ENCODE data around the gene TRIM72. TPM values are rescaled to one million over a fixed set of nuclear protein-coding genes. Genes with fewer than 3 reads are reported as not detected.

TRIM72 gene
- total and polyA plus RNA-seq, 9 of the 15 experiments (the other 6 are each of a cell fraction or from before 2014, with no cell fraction given): under 0.01 TPM; not detected in 8

- TF ChIP-seq CREB5 (CRISPR knock-in tag; IDR thresholded peaks at IDR 0.05) (no peak), SAP30 (IDR thresholded peaks at IDR 0.05; ENCODE audit: borderline replicate concordance, insufficient read depth, low read depth, low read length, poor library complexity, severe bottlenecking) (no peak), HCFC1 (IDR thresholded peaks at IDR 0.05; ENCODE audit: low read depth, low read length) (no peak), GABPB1 (CRISPR knock-in tag; IDR thresholded peaks at IDR 0.05) (peak; percentile 45; the same call in 1 of the 2 replicates), PYGO2 (tag; IDR thresholded peaks at IDR 0.05) (no peak), MCM2 (IDR thresholded peaks at IDR 0.05; ENCODE audit: low read depth) (no peak), SMAD2 (IDR thresholded peaks at IDR 0.05; ENCODE audit: low read depth, low read length) (no peak), ZNF699 (CRISPR knock-in tag; IDR thresholded peaks at IDR 0.05; ENCODE audit: insufficient replicate concordance) (no peak), BRD4 (IDR thresholded peaks at IDR 0.05) (no peak), ELF2 (CRISPR knock-in tag; IDR thresholded peaks at IDR 0.05) (0 out of 2 replicates have a peak, but pooled peaks have one; percentile 7), ETV6 (IDR thresholded peaks at IDR 0.05; ENCODE audit: borderline replicate concordance in 1 of 2, low read depth in 2 of 2, low read length in 1 of 2) (no peak), ETV6 (CRISPR knock-in tag; IDR thresholded peaks at IDR 0.05; ENCODE audit: borderline replicate concordance) (0 out of 2 replicates have a peak, but pooled peaks have one; percentile 34), E2F1 (CRISPR knock-in tag; IDR thresholded peaks at IDR 0.05) (0 out of 2 replicates have a peak, but pooled peaks have one; percentile 28), HMG20B (CRISPR knock-in tag; IDR thresholded peaks at IDR 0.05) (no peak), ZNF77 (CRISPR knock-in tag; IDR thresholded peaks at IDR 0.05) (no peak), KAT7 (CRISPR knock-in tag; IDR thresholded peaks at IDR 0.05; ENCODE audit: borderline replicate concordance) (0 out of 2 replicates have a peak, but pooled peaks have one; percentile 35), ZNF3 (CRISPR knock-in tag; IDR thresholded peaks at IDR 0.05) (no peak)
Observed at GRCh38 chr16:31186930-31187807, 26.8 kb upstream of the TRIM72 start (continued).

All from K562 (cell line).